Measurements from ENCODE around the gene TRAPPC14. TPM values are rescaled to one million over a fixed set of nuclear protein-coding genes. Genes with fewer than 3 reads are reported as not detected.

The TRAPPC14 gene
- total and polyA plus RNA-seq, 2 of the 8 experiments (the other 6 are each of a cell fraction or from before 2014, with no cell fraction given) = 11.9 to 22.1 TPM

GRCh38 chr7:100192969-100193368 is 34.4 kb upstream of the TRAPPC14 start:
- no peaks in the 10 kb centered on the region for H3K23me2 ChIP-seq (ENCODE audit: low read depth, low read length)
- no peaks in the 10 kb centered on the region for H3K79me1 ChIP-seq (ENCODE audit: low read depth, low read length)
- no peaks in the 10 kb centered on the region for H4K20me1 ChIP-seq (replicated peaks in 1 of 2; ENCODE audit: control insufficient read depth in 1 of 2, insufficient read depth in 2 of 2, low read length in 2 of 2)
- DNase-seq (ENCODE audit: low read depth in 1 of 2, low spot score in 2 of 2) = no peak
- no peak overlapping the region for H2BK5ac ChIP-seq (ENCODE audit: low read depth, low read length)
- H2BK12ac ChIP-seq (ENCODE audit: low read depth, low read length) = no peak overlapping the region
- no peak overlapping the region for H2AFZ ChIP-seq (ENCODE audit: low read length)
- no peak overlapping the region for H3K56ac ChIP-seq (replicated peaks; ENCODE audit: insufficient read length, low read depth, low read length)
- FAIRE-seq = no peak
- H3K27me3 ChIP-seq (replicated peaks in 1 of 4; ENCODE audit: control insufficient read depth in 3 of 4, extremely low read depth in 1 of 4, insufficient read depth in 3 of 4, low read length in 3 of 4) = no peaks in the 10 kb centered on the region; a peak in 1 of 7 replicates
- no peaks in the 10 kb centered on the region for H3K36me3 ChIP-seq (ENCODE audit: control insufficient read depth in 2 of 4, insufficient read depth in 4 of 4, low read length in 3 of 4)
- no peak overlapping the region for H3K4me2 ChIP-seq (ENCODE audit: insufficient read depth in 1 of 2, low read depth in 2 of 2, low read length in 2 of 2)
- no peak overlapping the region for H3K4me3 ChIP-seq (ENCODE audit: extremely low read depth in 1 of 4, insufficient read depth in 2 of 4, low read depth in 3 of 4, low read length in 4 of 4)
- H3K18ac ChIP-seq (ENCODE audit: extremely low read depth, low read length) = no peak overlapping the region
- H4K8ac ChIP-seq (ENCODE audit: extremely low read depth, insufficient read depth, low read length) = no peak overlapping the region
- ChIA-PET POLR2A (ENCODE audit: partially characterized antibody) (interaction anchor here (1.1 kb wide), 1 partner anchor 12 kb away, joined by 3 read pairs; no protein-coding TSS in a partner anchor), CTCF (ENCODE audit: partially characterized antibody) (interaction anchor here (1.2 to 3.2 kb wide), 4 partner anchors 10 to 141 kb away, joined by 3 to 17 read pairs (median 4); no protein-coding TSS in a partner anchor)
- WGBS, 2 experiments (ENCODE audit: extremely low coverage in 1 of 2, insufficient coverage in 1 of 2, insufficient read length in 1 of 2, insufficient replicate concordance in 2 of 2, low coverage in 1 of 2, low lambda C conversion rate in 2 of 2, missing lambda C conversion rate in 1 of 2) = 90% methylated on average over 3 of the region's 3 CpGs; no CpG with 5 or more reads in 1 of the 2 experiments
- H3K14ac ChIP-seq (ENCODE audit: insufficient read length) = no peak overlapping the region
- H4K5ac ChIP-seq (ENCODE audit: insufficient read length, low read depth, low read length) = no peak overlapping the region
- no peak overlapping the region for H3K4ac ChIP-seq (replicated peaks; ENCODE audit: insufficient read length, low read depth, low read length)
- no peak overlapping the region for H4K91ac ChIP-seq (replicated peaks; ENCODE audit: insufficient read length, low read length)
- no peak overlapping the region for H3K9ac ChIP-seq (replicated peaks in 1 of 4; ENCODE audit: extremely low read depth in 1 of 4, low read depth in 3 of 4, low read length in 3 of 4)
- no peak overlapping the region for H2BK20ac ChIP-seq (ENCODE audit: low read length)
- no peak overlapping the region for H2BK120ac ChIP-seq (replicated peaks; ENCODE audit: low read depth, low read length)
- H3K27ac ChIP-seq (ENCODE audit: low read depth, low read length) = no peak overlapping the region
- H2BK15ac ChIP-seq (ENCODE audit: low read length) = no peak overlapping the region
- no peaks in the 10 kb centered on the region for H3K79me2 ChIP-seq (ENCODE audit: control insufficient read depth in 1 of 2, insufficient read depth in 2 of 2, low read length in 2 of 2)
- no peak overlapping the region for H3K23ac ChIP-seq (ENCODE audit: insufficient read length)
- no peak overlapping the region for H2AK5ac ChIP-seq (ENCODE audit: low read depth, low read length)
- no peaks in the 10 kb centered on the region for H3K4me1 ChIP-seq (replicated peaks in 1 of 4; ENCODE audit: control insufficient read depth in 3 of 4, insufficient read depth in 4 of 4, low read length in 3 of 4)
- no peaks in the 10 kb centered on the region for H3K9me3 ChIP-seq (ENCODE audit: insufficient read depth in 2 of 2, low read depth in 1 of 2, low read length in 1 of 2)
- TF ChIP-seq BRCA1 (IDR thresholded peaks at IDR 0.05; ENCODE audit: low read depth, low read length) (no peak), TEAD4 (IDR thresholded peaks at IDR 0.05; ENCODE audit: low read depth, low read length) (no peak)

All from H1 (cell line).